ENCODE results near the gene VGF.
"Not testable (repeated sequence)": the region's sequence is repeated elsewhere in the genome, so short reads cannot be mapped to it uniquely, and the experiment has no call there.

The VGF gene

GRCh38 chr7:101134399-101134980 lies 30.9 kb downstream of the VGF start:
- no peak for DNase-seq

GRCh38 chr7:101133621-101134398 lies 31.6 kb downstream of the VGF start:
- no peak for DNase-seq

GRCh38 chr7:101132626-101133600 lies 32.5 kb downstream of the VGF start:
- not testable (repeated sequence) for DNase-seq

GRCh38 chr7:101129603-101130117 lies 35.7 kb downstream of the VGF start:
- no peak for DNase-seq

- no peak for DNase-seq
Observed at GRCh38 chr7:101128040-101128834, 37.1 kb downstream of the VGF start.

- no peak for DNase-seq
Observed at GRCh38 chr7:101127460-101128039, 37.8 kb downstream of the VGF start.

- no peak for DNase-seq
Observed at GRCh38 chr7:101126651-101127459, 38.5 kb downstream of the VGF start, which contains the start of gene SERPINE1. Gene SERPINE1, plus strand, starts transcription at chr7:101127104. Its CDS starts 1,290 bp downstream, at chr7:101128394.

GRCh38 chr7:101125989-101126650 lies 39.2 kb downstream of the VGF start:
- no peak for DNase-seq

- no peak for DNase-seq
Observed at GRCh38 chr7:101124376-101125056, 40.9 kb downstream of the VGF start.

GRCh38 chr7:101123703-101124068 lies 41.7 kb downstream of the VGF start:
- DNase-seq: no peak

GRCh38 chr7:101122933-101123702 lies 42.3 kb downstream of the VGF start:
- DNase-seq: no peak

GRCh38 chr7:101121991-101122932 lies 43.1 kb downstream of the VGF start:
- no peak for DNase-seq

GRCh38 chr7:101121631-101121990 lies 43.8 kb downstream of the VGF start:
- not testable (repeated sequence) for DNase-seq

- no peak for DNase-seq
Observed at GRCh38 chr7:101120315-101120714, 45.1 kb downstream of the VGF start.

GRCh38 chr7:101119876-101120275 lies 45.5 kb downstream of the VGF start:
- no peak for DNase-seq

GRCh38 chr7:101118856-101119255 lies 46.5 kb downstream of the VGF start:
- no peak for DNase-seq

- no peak for DNase-seq
Observed at GRCh38 chr7:101116898-101117297, 48.5 kb downstream of the VGF start.

GRCh38 chr7:101115215-101115614 lies 50.2 kb downstream of the VGF start:
- no peak for DNase-seq

Measured in cerebellar nuclear complex (tissue), 1 donor.